Activated gamma-delta T cell treated with anti-CD3 and anti-CD28 coated beads, Interleukin-2, amount 50 U/mL, for 16 hours (primary cell): ENCODE measurements around the gene MAMDC2.

ENCODE experiments used
- DNase-seq: peaks from one replicate; pipeline ENCODE4 v3.0.0-alpha.2; 2020; ENCODE audit warnings: low read depth

MAMDC2 gene

GRCh38 chr9:70064496-70064895 is 20.8 kb downstream of the MAMDC2 start:
- DNase-seq = no peak

DNA sequence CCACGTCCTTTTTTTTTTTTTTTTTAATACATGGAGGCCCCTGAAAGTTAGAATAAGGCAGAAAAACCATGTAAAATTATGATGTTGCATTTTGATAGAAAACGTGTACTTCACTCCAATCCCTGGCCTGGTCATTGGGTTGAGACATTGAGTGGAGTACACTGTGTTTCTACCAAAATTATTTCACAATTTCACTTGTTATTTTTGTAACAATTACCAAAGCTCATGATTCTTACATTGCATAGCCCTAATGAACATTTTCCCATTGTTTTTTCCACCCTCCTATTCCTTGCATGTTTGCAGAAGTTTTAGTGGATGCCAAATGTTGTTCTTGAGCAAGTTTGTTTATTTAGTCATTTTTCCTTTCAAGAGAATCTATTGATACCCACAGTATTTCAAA is 21.9 kb downstream of the MAMDC2 start:
- DNase-seq = no peak

DNA sequence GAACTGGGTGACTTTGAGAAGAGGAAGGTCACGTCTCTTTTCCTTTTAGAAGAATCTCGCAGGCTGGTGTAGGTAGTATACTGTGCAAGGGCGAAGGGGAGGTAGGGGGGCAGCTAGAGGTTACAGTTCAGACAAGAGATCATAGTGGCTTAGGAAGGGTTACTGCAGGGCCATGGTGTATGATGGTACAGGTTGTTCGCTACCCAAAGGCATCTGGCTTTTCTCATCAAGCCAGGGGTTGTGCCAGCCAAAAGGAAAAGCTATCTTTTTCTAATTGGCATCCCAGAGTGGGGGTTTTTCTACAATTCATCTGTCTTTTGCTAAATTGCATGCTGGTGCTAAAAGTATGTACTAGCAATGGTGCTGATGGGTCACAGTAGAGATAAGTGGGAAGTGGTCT is 22.8 kb downstream of the MAMDC2 start:
- no peak for DNase-seq

GRCh38 chr9:70066874-70067273 is 23.2 kb downstream of the MAMDC2 start:
- no peak for DNase-seq

- DNase-seq = no peak
These were observed 26.1 kb downstream of the MAMDC2 start for GRCh38 chr9:70069704-70070103.

GRCh38 chr9:70073193-70073592 is 29.5 kb downstream of the MAMDC2 start:
- DNase-seq = no peak

DNA sequence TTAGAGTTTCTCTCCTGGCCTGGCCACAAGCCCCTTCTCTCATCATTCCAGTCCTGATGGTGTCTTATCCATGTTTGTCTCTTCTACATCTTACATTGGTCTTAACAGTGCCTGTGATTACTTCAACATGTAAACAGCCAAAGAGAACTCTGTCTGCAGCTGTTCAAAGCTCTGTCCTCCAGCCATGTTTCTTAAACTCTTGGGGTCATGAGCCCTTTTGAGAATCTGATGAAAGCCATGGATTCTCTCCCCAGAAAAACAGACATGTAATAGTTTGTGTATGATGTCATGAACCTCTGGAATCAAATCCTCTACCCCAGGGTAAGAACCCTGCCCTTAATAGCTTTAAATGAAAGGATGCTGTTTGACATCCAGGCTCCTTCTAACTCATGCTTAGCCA is 30.1 kb downstream of the MAMDC2 start:
- no peak for DNase-seq

DNA sequence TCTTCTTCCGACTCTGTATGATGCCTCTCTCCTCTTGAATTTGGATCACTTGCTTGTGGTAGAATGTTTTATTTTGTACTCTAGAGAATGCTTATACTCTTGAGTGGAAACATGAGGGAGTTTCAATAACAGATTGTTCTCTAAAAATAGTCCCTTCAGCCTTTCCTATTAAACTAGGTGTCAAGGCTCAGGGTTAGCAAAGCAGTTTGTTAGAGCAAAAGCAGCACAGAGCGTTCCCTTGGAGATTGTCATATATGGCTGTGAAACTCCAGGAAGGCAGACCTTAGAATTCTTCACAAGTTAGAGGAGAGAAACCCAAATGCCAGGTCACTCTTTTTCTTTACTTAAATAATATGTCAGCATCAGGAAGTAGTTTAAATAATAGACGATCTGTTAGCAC is 33.0 kb downstream of the MAMDC2 start:
- no peak for DNase-seq

DNA sequence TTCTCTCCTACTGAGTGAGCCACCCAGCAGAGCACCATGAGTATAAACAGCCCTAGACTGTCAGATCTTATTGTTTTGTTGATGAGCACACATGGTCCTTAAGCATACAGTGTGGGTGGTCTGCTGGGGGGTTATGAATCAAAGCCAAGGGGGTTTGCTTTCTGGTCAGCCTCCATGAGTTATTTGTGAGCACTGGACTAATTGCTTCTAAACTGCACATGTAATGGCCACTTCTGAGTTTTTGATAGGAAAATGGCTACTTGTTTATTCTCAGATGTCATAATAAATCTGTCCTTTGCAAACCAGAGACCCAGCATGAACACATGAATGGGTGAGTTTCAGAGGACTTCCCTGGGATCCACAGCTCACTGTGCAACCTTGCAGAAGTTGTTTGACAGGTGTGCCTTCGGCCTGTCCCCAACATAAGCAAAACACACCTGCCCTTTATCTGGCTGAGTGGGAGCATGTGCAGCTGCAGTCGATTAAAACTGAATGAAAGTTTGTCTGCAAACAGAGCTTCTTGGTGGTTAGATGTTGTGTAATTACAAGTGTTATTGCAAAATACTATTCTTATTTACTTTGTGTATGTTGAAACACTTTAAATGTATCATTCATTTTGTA is 35.9 kb downstream of the MAMDC2 start:
- DNase-seq = no peak

GRCh38 chr9:70080481-70081119 is 37.0 kb downstream of the MAMDC2 start:
- no peak for DNase-seq

- no peak for DNase-seq
These were observed 37.5 kb downstream of the MAMDC2 start for GRCh38 chr9:70081120-70081495.

GRCh38 chr9:70083429-70083828 is 39.8 kb downstream of the MAMDC2 start:
- DNase-seq = no peak

DNA sequence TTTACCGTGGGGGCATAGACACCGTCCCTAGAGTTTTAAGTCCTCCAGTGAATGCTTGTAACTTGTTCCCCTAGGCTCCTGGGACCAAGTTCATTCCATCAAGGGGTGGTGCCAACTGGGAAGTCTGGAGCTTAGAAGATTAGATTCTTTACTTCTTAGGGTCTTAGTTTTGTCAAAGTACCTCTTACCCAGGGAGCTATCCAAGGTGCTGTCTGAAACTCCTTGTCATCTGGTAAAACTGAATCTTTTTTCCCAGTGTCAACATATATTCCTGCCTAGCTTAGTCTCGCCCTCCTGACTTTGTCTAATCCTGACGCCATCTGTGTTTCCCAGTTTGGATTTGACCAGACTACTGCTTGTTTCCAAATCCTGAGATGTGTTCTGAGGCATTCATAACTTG is 41.6 kb downstream of the MAMDC2 start:
- no peak for DNase-seq

GRCh38 chr9:70091103-70091502 is 47.5 kb downstream of the MAMDC2 start:
- no peak for DNase-seq

DNA sequence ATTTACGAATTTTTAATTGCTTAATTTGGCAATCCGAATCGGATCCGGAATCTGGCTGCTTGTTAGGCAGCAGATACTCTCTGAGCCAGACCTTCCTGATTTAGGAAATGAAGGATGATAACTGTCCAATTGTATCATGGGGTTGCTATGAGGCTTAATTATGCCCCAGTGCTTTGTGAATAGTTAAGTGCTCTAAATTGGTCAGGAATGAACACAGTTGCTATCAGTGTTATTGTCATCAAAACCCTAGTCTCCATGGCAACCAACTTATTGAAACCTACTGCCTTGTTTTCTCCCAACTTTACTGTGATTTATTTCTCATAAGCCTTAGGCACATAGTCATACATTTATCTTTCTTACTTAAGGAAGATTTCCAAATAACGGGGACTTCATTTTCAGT is 47.9 kb downstream of the MAMDC2 start:
- no peak for DNase-seq

- DNase-seq = no peak
These were observed 48.5 kb downstream of the MAMDC2 start for GRCh38 chr9:70092190-70092589.

DNA sequence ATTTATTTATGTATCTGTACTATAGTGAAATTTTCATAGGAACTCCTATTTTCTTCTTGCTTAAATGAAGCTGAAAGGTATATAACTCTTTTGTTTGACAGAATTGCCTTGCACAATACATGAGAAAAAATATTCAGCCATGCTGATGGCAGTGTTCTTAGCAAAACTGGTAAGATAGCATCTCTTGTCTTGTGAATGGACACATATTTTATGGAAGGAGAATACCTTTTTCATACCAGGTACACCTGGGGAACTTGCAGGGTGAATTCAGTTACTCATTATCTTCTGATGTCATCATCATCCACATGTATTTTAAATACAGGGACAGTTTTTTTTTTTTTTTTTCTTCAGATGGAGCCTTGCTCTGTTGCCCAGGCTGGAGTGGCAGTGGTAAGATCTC is 49.4 kb downstream of the MAMDC2 start:
- DNase-seq = no peak

- no peak for DNase-seq
These were observed 50.3 kb downstream of the MAMDC2 start for GRCh38 chr9:70093944-70094343.

DNA sequence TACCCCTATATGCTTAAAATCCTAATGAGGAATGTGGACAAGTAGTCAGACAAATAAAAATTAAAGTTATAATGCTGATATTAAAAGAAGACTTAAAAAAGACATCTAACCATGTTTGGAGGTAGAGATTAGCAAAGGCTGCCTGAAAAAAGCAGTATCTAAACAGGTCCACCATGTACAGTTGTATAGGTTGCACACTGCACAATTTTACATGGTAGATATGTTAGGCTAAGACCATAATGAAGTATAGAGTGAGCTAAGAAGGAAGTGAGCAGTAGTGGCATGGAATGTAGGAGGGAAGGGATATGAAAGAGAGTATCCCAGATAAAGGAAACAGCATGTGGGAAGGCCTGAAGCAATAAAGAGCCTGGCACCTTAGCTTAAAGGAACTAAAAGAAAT is 51.1 kb downstream of the MAMDC2 start:
- no peak for DNase-seq

DNA sequence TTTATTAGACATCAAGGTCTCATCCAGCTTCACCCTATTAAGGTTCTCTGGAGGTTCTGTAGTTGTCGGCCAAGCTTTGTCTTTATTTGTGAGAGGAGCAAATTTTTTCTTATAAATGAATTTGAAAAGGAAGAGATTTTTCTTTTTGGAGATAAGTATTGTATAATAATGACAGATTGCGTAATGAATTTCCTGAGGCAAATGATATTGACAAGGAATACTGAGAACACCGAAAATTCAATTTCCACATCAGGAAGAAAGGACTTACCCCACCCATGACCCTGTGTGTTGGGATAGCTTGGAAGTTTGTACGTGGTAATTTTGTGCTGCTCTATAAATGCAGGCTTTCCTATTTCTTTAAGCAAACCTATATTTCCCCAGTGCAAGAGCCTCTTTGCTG is 53.5 kb downstream of the MAMDC2 start:
- no peak for DNase-seq

- no peak for DNase-seq
These were observed 56.7 kb downstream of the MAMDC2 start for GRCh38 chr9:70100362-70100761.

- DNase-seq = no peak
These were observed 57.6 kb downstream of the MAMDC2 start for GRCh38 chr9:70101265-70101664.

GRCh38 chr9:70105147-70105546 is 61.5 kb downstream of the MAMDC2 start:
- DNase-seq = no peak

- no peak for DNase-seq
These were observed 62.9 kb downstream of the MAMDC2 start for GRCh38 chr9:70106571-70106970.
